Measurements from ENCODE around the gene STAT5B. TPM values are rescaled to one million over a fixed set of nuclear protein-coding genes. Genes with fewer than 3 reads are reported as not detected.

The STAT5B gene
- total RNA-seq, 4 donors from 2014 or later: 52.7 to 105 (median 57.6) TPM

DNA sequence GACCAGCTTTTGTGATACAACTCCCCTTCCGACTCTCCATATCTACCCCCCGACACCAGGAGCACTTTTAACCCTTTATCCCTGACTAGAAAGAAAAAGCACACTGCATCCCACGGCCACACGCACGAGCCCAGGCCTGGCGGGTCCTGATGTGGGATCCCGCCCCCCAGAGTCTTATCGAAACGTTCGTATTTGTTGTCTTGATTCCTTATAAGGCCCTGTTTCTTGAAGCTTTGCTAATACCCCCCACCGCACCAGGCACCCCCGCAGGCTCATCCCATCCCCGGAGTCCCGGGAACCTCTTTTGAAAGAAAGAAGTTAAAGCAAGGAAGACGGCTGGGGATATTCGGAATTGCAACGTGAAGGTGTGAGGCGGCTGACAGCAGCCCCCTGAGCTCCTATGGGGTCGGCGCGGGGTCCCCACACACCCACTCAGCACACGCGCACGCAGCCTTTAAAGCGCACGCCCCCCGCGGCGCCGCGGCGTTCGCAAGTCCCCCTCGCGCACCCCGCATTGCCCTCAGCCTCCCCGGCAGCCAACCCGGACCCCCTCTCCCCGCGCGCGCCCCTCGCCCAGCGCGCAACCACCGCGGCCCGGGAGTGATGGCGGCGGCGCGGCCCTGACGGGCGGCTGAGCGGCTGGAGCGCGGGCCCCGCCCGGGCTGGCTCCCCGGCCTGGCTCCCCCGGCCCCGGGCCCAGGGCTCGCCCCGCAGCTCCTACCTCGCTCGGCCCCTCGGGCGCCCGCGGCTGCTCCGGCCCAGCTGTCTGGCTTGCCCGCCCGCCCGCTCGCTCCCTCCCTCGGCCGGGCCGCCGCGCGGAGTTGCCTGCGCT lies 448 bp downstream of the STAT5B start:
- peak overlapping the region; percentile 94 for H3K4me3 ChIP-seq
- TF ChIP-seq CTCF (IDR thresholded peaks at IDR 0.05): no peak
- no peak for TF ChIP-seq POLR2AphosphoS5 (IDR thresholded peaks at IDR 0.05)
- no peak for TF ChIP-seq POLR2A (IDR thresholded peaks at IDR 0.05)
- no peak for TF ChIP-seq EP300 (IDR thresholded peaks at IDR 0.05)
- no peaks in the 10 kb centered on the region for H3K9me3 ChIP-seq
- no peak for DNase-seq (ENCODE audit: low spot score in 2 of 2)
- under 1% methylated on average over 62 of the region's 82 CpGs for WGBS
- peaks cover 33% of the 10 kb centered on the region for H3K4me1 ChIP-seq
- no peaks in the 10 kb centered on the region for H3K27me3 ChIP-seq
- no peaks in the 10 kb centered on the region for H3K36me3 ChIP-seq
- peak overlapping the region; percentile 91 for H3K27ac ChIP-seq

DNA sequence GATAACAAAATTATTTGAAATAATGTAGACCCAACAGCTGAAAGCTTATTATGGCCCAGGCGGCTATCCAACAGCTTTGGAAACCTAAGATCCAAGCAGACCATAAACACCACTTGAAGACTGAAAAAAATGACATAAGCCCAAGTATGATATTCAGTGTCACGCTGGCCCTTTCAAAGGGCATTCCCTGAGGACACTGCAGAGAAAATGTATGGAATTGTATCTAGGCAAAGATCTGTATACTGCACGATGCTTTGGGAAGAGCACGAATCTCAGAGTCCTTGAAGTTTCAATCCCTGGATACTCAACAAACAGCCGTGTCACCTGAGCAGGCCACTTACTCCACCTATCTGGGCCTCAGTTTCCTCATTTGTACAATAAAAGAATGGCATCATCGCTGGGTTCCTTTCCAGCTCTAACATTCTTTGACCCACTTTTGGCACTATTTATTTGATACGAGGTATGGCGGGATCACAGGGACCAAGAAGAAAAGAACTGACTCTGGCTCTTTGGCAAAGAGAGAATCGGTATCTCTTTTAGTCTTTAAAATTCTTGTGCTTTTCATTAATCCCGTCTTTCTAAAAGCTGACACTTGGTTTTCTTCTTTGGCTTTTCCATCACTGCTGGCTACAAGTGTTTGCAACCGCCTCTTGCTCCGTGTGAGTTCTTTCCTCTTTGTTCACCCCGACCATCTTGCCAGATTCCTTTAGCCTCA lies 1.2 kb downstream of the STAT5B start:
- Histone ChIP-seq H3K9me3 (no peaks in the 10 kb centered on the region), H3K36me3 (no peaks in the 10 kb centered on the region), H3K27ac (peak overlapping the region; percentile 91), H3K4me1 (peaks cover 33% of the 10 kb centered on the region), H3K27me3 (no peaks in the 10 kb centered on the region), H3K4me3 (peak overlapping the region; percentile 94)
- 23% methylated on average over 13 of the region's 13 CpGs for WGBS
- no peak for DNase-seq (ENCODE audit: low spot score in 2 of 2)
- TF ChIP-seq POLR2A (IDR thresholded peaks at IDR 0.05) (no peak), CTCF (IDR thresholded peaks at IDR 0.05) (no peak), POLR2AphosphoS5 (IDR thresholded peaks at IDR 0.05) (no peak), EP300 (IDR thresholded peaks at IDR 0.05) (no peak)

DNA sequence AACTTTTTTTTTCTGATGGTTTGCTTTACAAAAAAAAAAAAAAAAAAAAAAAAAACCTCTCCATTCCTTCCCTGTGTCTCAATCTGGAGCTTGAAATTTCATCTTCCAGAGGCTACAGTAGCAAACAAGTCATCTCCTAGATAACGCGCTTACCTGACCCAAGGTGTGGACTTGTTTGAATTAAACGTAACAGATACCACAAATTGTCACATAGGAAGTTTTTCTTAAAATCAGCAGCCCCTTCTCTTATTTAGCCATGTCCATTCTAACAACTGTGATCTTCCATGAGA lies 2.0 kb downstream of the STAT5B start:
- Histone ChIP-seq H3K27ac (no peak overlapping the region), H3K4me1 (peaks cover 33% of the 10 kb centered on the region), H3K36me3 (no peaks in the 10 kb centered on the region), H3K27me3 (no peaks in the 10 kb centered on the region), H3K4me3 (no peak overlapping the region), H3K9me3 (no peaks in the 10 kb centered on the region)
- no peak for TF ChIP-seq EP300 (IDR thresholded peaks at IDR 0.05)
- no peak for TF ChIP-seq POLR2AphosphoS5 (IDR thresholded peaks at IDR 0.05)
- TF ChIP-seq POLR2A (IDR thresholded peaks at IDR 0.05): no peak
- TF ChIP-seq CTCF (IDR thresholded peaks at IDR 0.05): no peak
- DNase-seq (ENCODE audit: low spot score in 2 of 2): no peak
- 90% methylated on average over 3 of the region's 3 CpGs for WGBS

DNA sequence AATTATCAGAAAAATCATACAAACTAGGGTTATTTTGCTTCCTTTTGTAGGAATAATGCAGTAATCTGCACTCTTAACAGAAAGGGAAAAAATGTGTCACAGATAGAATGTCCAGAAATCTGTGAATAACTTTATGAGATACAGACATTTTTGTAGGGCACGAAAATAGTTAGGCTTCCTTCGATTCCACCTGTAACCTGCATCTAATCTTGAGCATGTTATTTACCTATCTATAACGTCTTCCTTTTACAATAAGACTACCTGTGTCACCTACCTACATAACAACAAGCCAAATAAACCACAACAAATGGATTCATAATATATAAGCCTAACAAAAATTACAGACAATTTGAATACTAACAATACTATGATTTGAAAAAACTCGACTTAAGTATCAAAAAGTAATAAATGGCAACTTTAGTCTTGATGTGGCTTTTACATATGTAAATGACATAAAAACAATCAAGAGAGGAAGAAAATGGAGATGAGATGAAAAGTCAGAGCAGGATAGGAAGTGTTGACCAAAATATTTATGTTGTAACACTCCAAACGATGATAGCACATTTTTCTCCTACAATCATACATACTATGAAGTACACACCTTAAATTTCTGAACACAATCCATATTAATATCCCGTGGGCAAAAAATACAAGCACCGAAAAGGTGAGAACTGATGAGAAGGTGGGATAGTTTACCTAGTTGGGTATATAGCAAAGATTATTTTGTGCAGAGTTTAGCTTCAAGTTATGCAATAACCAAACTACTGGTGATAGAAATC lies 2.5 kb downstream of the STAT5B start:
- no peak for DNase-seq (ENCODE audit: low spot score in 2 of 2)
- 70% methylated on average over 7 of the region's 7 CpGs for WGBS
- H3K36me3 ChIP-seq: no peaks in the 10 kb centered on the region
- H3K27me3 ChIP-seq: no peaks in the 10 kb centered on the region
- H3K4me1 ChIP-seq: peaks cover 33% of the 10 kb centered on the region
- H3K4me3 ChIP-seq: no peak overlapping the region
- TF ChIP-seq CTCF (IDR thresholded peaks at IDR 0.05) (no peak), POLR2AphosphoS5 (IDR thresholded peaks at IDR 0.05) (no peak), EP300 (IDR thresholded peaks at IDR 0.05) (no peak)
- H3K9me3 ChIP-seq: no peaks in the 10 kb centered on the region
- no peak overlapping the region for H3K27ac ChIP-seq

Measured in suprapubic skin (tissue), 4 donors.